Endometrium (tissue), 2 donors: Measurements from ENCODE around the gene SETBP1.

Source experiments
- FAIRE-seq: peaks from 2 replicates; lab custom pipeline; 2012; peaks lifted over from hg19 to GRCh38; lab: Jason Lieb, UNC
- donor health status: control.
- donor health status: control.

SETBP1 gene

GRCh38 chr18:44876024-44876423 is 195.3 kb downstream of the SETBP1 start:
- no peak for FAIRE-seq

- FAIRE-seq: no peak
These were observed 196.1 kb downstream of the SETBP1 start for GRCh38 chr18:44876755-44877154.

- FAIRE-seq: no peak
These were observed 197.6 kb downstream of the SETBP1 start for GRCh38 chr18:44878335-44878734.

- FAIRE-seq: no peak
These were observed 199.5 kb downstream of the SETBP1 start for GRCh38 chr18:44880170-44880569.

DNA sequence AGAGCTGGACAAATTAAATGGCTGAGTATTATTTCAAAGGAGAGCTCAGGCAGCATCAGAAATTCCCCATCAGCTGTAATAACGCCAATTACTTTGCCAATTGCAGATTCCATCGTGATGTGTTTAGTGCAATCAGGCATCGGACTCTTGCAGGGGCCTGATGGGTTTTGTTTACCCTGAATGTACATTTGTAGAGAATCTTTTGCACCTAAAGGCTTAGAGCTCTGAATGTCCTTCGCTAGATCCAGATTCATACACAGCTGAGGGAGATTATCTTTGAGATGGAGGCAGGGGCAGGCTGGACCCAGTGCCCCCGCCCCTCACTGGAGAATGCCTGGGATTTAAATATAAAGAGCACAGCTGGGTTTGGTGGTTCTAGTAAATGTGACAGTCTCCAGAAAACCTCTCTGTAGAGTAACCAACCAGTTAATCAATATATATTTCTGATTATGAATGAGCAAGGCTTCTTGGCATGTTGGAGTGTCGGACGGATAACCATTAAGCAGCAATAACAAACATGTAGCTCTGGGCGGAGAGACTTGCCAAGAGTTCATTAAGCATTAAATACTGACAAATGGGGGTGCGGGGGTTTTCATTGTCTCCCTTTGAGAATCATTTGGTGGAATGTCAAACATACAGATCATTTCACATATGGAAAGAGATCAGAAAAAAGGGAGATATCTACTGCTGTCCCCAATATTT is 200.9 kb downstream of the SETBP1 start:
- FAIRE-seq: no peak

DNA sequence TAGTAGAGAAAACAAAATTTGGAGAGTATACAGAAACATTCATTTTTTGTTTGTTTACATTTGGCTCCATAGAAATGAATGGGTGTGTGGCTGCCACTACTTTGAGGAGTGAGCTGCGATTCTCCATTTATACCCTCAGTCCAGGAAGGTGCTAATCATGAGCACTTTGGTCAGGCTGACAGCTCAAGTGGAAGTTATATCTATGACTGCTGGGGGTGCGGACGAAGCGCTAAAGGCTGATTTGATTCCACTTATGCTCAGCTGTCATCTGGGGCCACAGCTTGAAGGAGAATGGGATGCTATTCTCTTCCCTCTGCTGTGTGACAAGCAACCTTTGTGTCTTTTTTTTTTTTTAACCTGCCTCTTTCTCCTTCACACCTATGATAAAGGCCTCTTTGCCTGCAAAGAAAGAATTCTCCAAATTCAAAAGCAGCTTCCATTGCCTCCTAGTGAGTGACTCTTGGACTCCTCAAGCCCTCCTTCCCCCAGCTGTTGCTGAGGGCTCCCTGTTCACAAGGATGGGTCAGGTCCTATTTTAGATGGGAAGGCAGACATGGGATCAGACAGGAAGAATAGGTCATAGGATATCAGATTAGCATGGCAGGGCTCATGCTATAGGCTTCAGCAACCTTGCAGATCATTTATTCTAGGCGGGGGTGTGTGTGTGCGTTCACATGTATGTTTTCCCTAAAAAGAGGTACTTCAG is 201.6 kb downstream of the SETBP1 start:
- FAIRE-seq: no peak

DNA sequence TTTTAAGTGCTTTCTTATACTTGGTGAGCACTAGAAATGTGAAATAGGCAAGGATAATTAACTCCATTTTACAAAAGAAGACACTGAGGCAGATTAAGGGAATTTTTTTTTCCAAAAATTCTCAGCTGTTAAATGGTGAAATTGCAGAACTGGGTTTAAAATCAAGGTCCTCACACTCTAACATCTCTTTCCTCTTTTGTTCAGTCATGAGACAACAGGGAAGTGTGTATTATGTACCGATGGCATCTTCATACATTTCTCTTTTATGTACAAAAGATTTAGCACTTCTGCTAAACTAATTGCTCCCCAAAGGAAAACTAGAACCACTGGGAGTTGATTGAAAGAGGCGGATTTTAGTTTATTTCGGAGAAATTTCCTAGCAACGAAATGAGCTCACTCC is 203.0 kb downstream of the SETBP1 start:
- FAIRE-seq: no peak

DNA sequence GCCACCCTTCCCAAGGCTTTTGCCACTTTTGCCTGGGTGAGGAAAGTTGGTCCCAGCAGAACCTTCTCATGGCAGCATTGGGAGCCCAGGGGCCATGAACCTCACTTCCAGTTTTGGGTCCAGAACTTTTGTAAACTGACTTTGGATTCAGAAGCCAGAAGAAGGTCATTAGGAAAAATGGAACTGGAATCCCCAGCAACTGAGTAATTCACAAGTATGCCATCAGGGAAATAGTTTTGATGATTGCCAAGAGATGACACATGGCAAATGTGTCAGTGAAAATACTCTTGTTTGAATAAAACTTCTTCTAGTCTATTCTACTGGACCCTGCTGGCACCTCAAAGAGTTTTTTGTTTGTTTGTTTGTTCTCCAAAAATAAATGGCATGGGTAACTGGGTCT is 203.7 kb downstream of the SETBP1 start:
- no peak for FAIRE-seq

DNA sequence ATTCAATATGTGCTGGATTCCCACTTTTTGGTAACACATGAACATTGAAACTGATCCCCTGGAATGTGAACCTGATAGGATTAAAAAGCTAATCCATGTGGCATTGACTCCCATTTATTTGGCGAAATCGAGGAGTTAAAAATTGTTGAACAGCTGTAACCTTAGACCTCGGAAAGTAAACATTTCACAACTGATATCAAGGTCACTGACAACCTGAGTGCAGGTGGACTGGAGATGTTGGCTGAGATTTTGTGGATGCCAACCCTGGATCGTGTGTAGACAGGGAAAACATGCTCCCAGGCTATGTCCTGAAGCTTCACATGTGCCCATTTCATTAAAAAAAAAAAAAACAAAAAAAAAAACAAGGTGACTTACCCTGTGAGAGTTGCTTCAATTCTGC is 204.8 kb downstream of the SETBP1 start:
- FAIRE-seq: no peak

- no peak for FAIRE-seq
These were observed 206.5 kb downstream of the SETBP1 start for GRCh38 chr18:44887227-44887631.

DNA sequence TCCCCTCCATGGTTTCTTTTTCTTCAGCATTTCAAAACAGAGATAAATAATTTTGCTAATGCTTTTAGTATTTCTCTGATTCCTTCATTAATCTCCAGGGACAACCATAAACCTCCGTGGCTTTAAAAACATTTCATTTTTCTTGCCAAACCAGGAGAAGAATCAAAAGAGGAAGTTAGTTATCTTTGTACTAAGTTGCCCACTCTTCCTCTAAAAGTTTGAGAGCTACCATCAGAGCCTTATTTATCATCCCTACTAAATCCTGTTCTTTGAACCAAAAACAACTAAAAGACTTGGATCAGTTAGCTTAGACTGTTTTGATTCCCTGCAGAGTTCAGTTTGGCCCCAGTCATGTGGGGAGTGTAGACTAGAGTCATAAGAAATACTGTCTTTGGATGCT is 208.4 kb downstream of the SETBP1 start:
- FAIRE-seq: peak; percentile 86

GRCh38 chr18:44893045-44893706 is 212.5 kb downstream of the SETBP1 start:
- FAIRE-seq: no peak

DNA sequence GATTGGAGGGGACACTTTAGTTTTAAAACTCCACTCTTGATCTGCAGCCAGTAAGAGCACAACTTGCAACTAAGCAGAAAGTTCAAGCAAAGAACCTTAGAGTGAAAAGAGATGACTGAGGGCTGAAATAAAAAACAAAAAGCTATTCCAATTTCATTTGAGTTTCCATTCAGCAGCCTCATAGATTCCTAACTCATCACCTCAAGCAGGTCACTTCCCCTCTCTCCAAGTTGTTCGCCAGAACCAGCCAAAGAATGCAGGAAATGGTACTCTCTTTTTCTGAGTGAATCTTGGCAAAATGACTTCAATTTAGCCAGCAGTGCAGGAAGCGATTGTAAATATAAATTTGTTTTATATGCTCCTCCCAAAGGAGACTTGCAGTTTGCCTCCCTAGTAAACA is 213.3 kb downstream of the SETBP1 start:
- FAIRE-seq: no peak

DNA sequence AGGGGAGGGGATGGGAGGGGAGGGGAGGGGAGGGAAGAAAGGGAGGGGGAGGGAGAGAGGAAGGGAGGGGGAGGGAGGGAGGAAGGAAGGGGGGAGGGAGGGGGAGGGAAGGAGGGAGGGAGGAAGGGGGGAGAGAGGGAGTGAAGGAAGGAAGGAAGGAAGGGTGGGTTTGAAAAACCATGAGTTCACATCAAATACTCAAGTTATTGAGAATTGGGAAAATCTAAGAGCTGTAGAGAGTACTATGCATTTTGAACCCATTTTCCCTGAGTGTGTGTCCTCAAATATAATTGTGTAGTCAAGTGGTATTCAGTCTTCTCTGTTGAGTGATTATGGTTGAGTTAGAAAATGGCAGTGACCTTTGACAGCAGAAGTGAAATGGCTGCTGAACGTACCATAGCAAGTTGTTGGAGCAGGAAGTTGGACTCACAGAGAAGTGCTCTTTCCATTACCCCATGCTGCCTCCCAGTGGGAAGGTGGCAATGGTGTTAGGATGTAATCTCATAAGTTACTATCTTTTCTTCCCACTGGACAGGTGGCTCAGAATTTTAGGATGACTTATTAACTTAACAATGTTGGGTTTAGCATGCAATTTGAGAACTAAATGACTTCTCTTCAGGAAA is 214.6 kb downstream of the SETBP1 start:
- no peak for FAIRE-seq

GRCh38 chr18:44896846-44897245 is 216.2 kb downstream of the SETBP1 start:
- FAIRE-seq: no peak

DNA sequence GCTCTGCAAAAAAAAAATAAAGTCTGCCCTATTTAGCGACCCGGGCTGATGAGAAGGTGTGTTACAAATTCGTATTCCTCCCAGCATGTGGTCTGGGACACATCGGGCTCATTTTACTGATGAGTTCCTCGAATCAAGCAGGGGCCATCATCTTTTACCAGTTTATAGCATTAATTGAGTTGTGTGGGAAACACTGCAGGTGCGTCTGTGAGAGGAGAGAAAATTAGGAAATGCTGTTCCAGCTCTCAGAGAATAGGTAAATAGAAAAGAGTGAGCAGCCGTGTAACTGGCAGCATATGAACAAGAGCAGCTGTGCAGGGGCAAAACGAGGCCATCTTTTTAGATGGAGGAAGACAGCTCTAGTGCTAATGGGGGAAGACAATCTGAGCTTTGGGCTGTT is 216.7 kb downstream of the SETBP1 start:
- no peak for FAIRE-seq

- FAIRE-seq: no peak
These were observed 217.1 kb downstream of the SETBP1 start for GRCh38 chr18:44897816-44898215.

DNA sequence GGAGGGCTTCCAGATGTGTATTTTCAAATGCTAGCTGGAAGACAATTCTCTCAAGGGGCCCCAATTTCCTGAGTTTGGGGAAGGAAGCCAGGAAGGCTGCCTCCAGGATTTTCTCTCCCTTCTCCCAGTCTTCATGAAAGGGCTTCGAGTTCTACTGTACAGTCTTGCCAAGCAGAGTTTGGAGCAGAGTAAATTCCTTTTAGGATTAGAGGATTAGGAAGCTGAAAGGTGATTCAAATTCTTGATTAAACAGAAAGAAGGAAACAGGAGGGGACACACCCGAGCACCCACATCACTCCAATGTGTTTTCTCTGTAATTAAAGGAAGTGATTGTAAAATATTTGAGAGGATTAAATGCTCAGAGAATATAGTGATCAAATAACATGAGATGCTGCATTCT is 217.8 kb downstream of the SETBP1 start:
- no peak for FAIRE-seq

DNA sequence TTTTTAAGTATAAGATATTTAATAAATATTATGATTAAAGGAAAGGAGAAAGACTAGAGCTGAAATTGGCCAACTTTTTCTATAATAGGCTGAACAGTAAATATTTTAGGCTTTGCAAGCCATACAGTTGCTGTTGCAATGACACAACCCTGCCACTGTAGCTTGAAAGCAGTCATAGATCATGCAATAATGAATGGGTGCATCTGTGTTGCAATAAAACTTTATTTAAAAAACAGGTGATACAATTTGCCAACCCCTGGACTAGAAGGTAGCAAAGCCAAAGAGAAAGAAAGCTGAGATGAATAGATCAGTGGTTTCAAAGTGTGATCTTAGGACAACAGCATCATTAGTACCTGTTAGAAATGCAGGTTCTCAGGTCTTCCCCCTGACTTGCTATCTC is 219.1 kb downstream of the SETBP1 start:
- no peak for FAIRE-seq

DNA sequence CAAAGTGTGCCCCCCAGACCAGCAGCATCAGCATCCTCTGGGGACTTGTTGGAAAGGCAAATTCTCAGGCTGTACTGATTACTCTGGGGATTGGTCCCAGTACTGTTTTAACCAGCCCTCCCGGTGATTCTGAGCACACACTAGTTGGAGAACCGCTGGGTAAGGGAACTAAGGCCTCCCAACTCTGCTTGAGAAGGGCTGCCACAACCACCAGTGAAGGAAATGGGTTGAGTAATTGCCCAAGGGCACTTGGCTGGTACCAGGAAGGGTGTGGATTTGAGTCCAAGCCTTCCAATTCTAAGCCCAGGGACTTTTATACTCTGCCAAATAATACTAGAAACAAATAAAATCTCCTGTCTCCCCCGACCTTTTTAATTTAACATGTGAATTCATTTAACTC is 219.9 kb downstream of the SETBP1 start:
- FAIRE-seq: no peak

- FAIRE-seq: no peak
These were observed 220.6 kb downstream of the SETBP1 start for GRCh38 chr18:44901283-44901682.

GRCh38 chr18:44903327-44903726 is 222.6 kb downstream of the SETBP1 start:
- FAIRE-seq: no peak

DNA sequence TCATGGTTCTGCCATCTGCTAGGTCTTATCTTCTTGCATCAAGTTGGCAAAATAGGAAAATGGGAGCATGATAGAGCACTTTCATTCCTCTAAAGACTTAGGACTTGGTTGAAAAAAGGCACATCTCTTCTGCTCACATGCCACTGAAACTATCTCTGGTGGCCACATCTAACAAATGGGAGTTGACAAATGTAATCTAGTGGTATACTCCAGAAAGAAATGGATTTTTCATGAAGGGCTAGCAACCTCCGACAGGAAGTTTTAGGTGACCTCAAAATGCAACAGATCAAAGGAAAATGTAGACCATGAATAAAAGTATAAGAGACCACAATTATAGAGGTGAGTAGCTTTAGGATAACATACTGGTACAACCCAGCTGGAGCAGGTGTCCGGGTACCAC is 224.1 kb downstream of the SETBP1 start:
- no peak for FAIRE-seq
